GM12878 (cell line): Measurements from ENCODE around the gene NSA2. TPM values are rescaled to one million over a fixed set of nuclear protein-coding genes. Genes with fewer than 3 reads are reported as not detected.

Source experiments
- ATAC-seq: fragments of 200-7000 bp; cut with Tn5 transposase; 3 replicates; pipeline ENCODE4 v1.9.1; 2020; ENCODE audit warnings: mild to moderate bottlenecking, moderate library complexity
- BruUV-seq: library from RNA; stranded (reverse); fragments of 400-500 nt; replicated peaks from 2 replicates; lab custom pipeline; 2021; lab: Mats Ljungman, UMichigan
- CTCF ChIA-PET: fragments of 300-600 bp; sonication (Branson Sonifier 250); formaldehyde crosslinking; extraction: SDS; loops from one replicate; lab custom pipeline; 2021; ENCODE audit warnings: inconsistent platforms; lab: Yijun Ruan, JAX
- POLR2A ChIA-PET: fragments of 350-600 bp; formaldehyde crosslinking; extraction: SDS; loops from one replicate; lab custom pipeline; 2021; ENCODE audit warnings: inconsistent platforms; lab: Charles Lee
- RAD21 ChIA-PET: fragments of 300-600 bp; sonication (Branson Sonifier 250); formaldehyde crosslinking; loops from one replicate; lab custom pipeline; 2023; ENCODE audit warnings: antibody characterized with exemption; ENCODE audit not compliant: unreplicated experiment; lab: Charles Lee
- SMC1A ChIA-PET: fragments of 300-600 bp; sonication (Branson Sonifier 250); formaldehyde crosslinking; loops from one replicate; lab custom pipeline; 2023; ENCODE audit not compliant: unreplicated experiment, uncharacterized antibody; lab: Charles Lee
- DNase-seq: peaks from one replicate; pipeline ENCODE4 v3.0.0-alpha.2; 2011; ENCODE audit warnings: low read depth, low spot score
- FAIRE-seq: peaks from 3 replicates; lab custom pipeline; 2011; peaks lifted over from hg19 to GRCh38; lab: Jason Lieb, UNC
- H2AFZ ChIP-seq: 2 replicates; pipeline ENCODE4 v1.6.0; 2011; ENCODE audit warnings: low read depth, low read length, control low read depth; ENCODE audit not compliant: control insufficient read depth
- H3K27ac ChIP-seq: 2 replicates; pipeline ENCODE4 v1.5.1; 2011; ENCODE audit warnings: control low read depth; ENCODE audit not compliant: control insufficient read depth, insufficient read depth
- H3K27me3 ChIP-seq, 2 experiments: replicated peaks in 1 of 2; 2 replicates each; pipeline versions ENCODE4 v1.6.0 to v1.6.1; 2011; ENCODE audit warnings: low read length in 1 of 2; ENCODE audit not compliant: control insufficient read depth in 2 of 2, insufficient read depth in 2 of 2
- H3K36me3 ChIP-seq, 2 experiments: 2 replicates each; pipeline ENCODE4 v1.5.1; 2011; ENCODE audit warnings: low read length in 1 of 2; ENCODE audit not compliant: control insufficient read depth in 2 of 2, insufficient read depth in 2 of 2
- H3K4me1 ChIP-seq: 2 replicates; pipeline ENCODE4 v1.6.1; 2011; ENCODE audit warnings: mild to moderate bottlenecking, low read length, moderate library complexity, mixed read lengths; ENCODE audit not compliant: control insufficient read depth, insufficient read depth
- H3K4me2 ChIP-seq: 2 replicates; pipeline ENCODE4 v1.6.0; 2011; ENCODE audit warnings: control low read depth; ENCODE audit not compliant: control insufficient read depth, insufficient read depth
- H3K4me3 ChIP-seq: fragments of 200-600 bp; sonication (generic); 2 replicates; pipeline ENCODE4 v1.5.1; 2016
- H3K79me2 ChIP-seq: 2 replicates; pipeline ENCODE4 v1.6.0; 2011; ENCODE audit warnings: low read length; ENCODE audit not compliant: control insufficient read depth, insufficient read depth
- H3K9ac ChIP-seq: 2 replicates; pipeline ENCODE4 v1.8.0; 2011; ENCODE audit warnings: low read length, control low read depth, mixed read lengths; ENCODE audit not compliant: control insufficient read depth, insufficient read depth
- H3K9me3 ChIP-seq: replicated peaks from 3 replicates; pipeline ENCODE4 v1.5.1; 2011; ENCODE audit warnings: mild to moderate bottlenecking, low read length; ENCODE audit not compliant: control insufficient read depth, insufficient read depth
- H4K20me1 ChIP-seq: 2 replicates; pipeline ENCODE4 v1.6.0; 2011; ENCODE audit not compliant: control insufficient read depth, insufficient read depth
- BMI1 ChIP-seq: fragments of 450-650 bp; IDR thresholded peaks from 2 replicates; pipeline ENCODE4 v1.6.1; 2016; ENCODE audit warnings: mild to moderate bottlenecking, moderate library complexity, borderline replicate concordance
- E2F8 ChIP-seq: fragments of 450-650 bp; IDR thresholded peaks from 2 replicates; pipeline ENCODE4 v1.6.1; 2018; ENCODE audit warnings: mild to moderate bottlenecking, low read depth, moderate library complexity; ENCODE audit not compliant: partially characterized antibody
- GABPA ChIP-seq: IDR thresholded peaks from 2 replicates; pipeline ENCODE4 v1.6.1; 2014; ENCODE audit warnings: antibody characterized with exemption, low read depth, mild to moderate bottlenecking, inconsistent platforms
- HCFC1 ChIP-seq: fragments of 150-350 bp; IDR thresholded peaks from 2 replicates; pipeline ENCODE4 v1.6.1; 2014; ENCODE audit warnings: low read length
- HDGF ChIP-seq: fragments of 450-650 bp; IDR thresholded peaks from 2 replicates; pipeline ENCODE4 v1.6.1; 2016; ENCODE audit warnings: antibody characterized with exemption
- HSF1 ChIP-seq: fragments of 150-350 bp; IDR thresholded peaks from 2 replicates; pipeline ENCODE4 v1.6.1; 2014; ENCODE audit warnings: mild to moderate bottlenecking, low read depth, low read length
- MEF2B ChIP-seq: fragments of 450-650 bp; IDR thresholded peaks from 2 replicates; pipeline ENCODE4 v1.6.1; 2018; ENCODE audit warnings: mild to moderate bottlenecking, moderate library complexity; ENCODE audit not compliant: partially characterized antibody, poor library complexity, severe bottlenecking
- MLLT1 ChIP-seq: fragments of 450-650 bp; IDR thresholded peaks from 2 replicates; pipeline ENCODE4 v1.6.1; 2016; ENCODE audit warnings: mild to moderate bottlenecking
- MYB ChIP-seq: fragments of 150-350 bp; IDR thresholded peaks from 2 replicates; pipeline ENCODE4 v1.6.1; 2014; ENCODE audit warnings: mild to moderate bottlenecking, low read depth, low read length, borderline replicate concordance
- NR2C1 ChIP-seq: fragments of 450-650 bp; IDR thresholded peaks from 2 replicates; pipeline ENCODE4 v1.6.1; 2017; ENCODE audit warnings: antibody characterized with exemption, mild to moderate bottlenecking, moderate library complexity
- RUNX3 ChIP-seq: IDR thresholded peaks from 2 replicates; pipeline ENCODE4 v1.6.1; 2012; ENCODE audit warnings: low read length, inconsistent platforms
- SIN3A ChIP-seq: IDR thresholded peaks from 2 replicates; pipeline ENCODE4 v1.6.1; 2012; ENCODE audit warnings: low read depth, low read length, improper control_type of control experiment
- SPI1 ChIP-seq: IDR thresholded peaks from 2 replicates; pipeline ENCODE4 v1.6.1; 2011; ENCODE audit warnings: low read depth, mild to moderate bottlenecking, low read length, moderate library complexity, borderline replicate concordance; ENCODE audit not compliant: insufficient read depth
- STAT3 ChIP-seq: IDR thresholded peaks from 2 replicates; pipeline ENCODE4 v1.6.1; 2011; ENCODE audit warnings: low read depth, low read length, improper control_type of control experiment
- SUPT20H ChIP-seq: IDR thresholded peaks from 2 replicates; pipeline ENCODE4 v1.6.1; 2011; ENCODE audit warnings: low read depth, mild to moderate bottlenecking, low read length, moderate library complexity, borderline replicate concordance; ENCODE audit not compliant: control insufficient read depth
- ZNF217 ChIP-seq: fragments of 450-650 bp; IDR thresholded peaks from 2 replicates; pipeline ENCODE4 v1.6.1; 2017; ENCODE audit warnings: antibody characterized with exemption, mild to moderate bottlenecking
- WGBS: methylation state at CpG from one replicate; pipeline ENCODE4 v1.1.6; 2016; ENCODE audit warnings: low lambda C conversion rate; ENCODE audit not compliant: insufficient replicate concordance, insufficient coverage; ENCODE audit errors: missing lambda C conversion rate; 5-methylcytosine and 5-hydroxymethylcytosine counted together
- in situ Hi-C: fragments of 300-500 bp; cut with MboI; formaldehyde crosslinking; loops from 9 replicates; pipeline ENCODE4 v1.14.3; 2018; ENCODE audit warnings: mixed read lengths
- intact Hi-C: fragments of 100-400 bp; cut with micrococcal nuclease; formaldehyde crosslinking; loops from one replicate; pipeline ENCODE4 v1.14.2; 2022; ENCODE audit not compliant: unreplicated experiment
- polyA plus RNA-seq, 11 experiments: library from polyadenylated mRNA; depleted of rRNA in 4 of 11; unstranded in 6 of 11; stranded (reverse) in 5 of 11; fragments of >200 nt; fragmentation: Nextera tagmentation in 4 of 11; fragmentation: Illumina TruSeq in 1 of 11; extraction: Ambion mirVana in 4 of 11; extraction: Trizol in 1 of 11; gene quantifications; 1 replicate in 1 of 11; 2 replicates in 10 of 11; pipeline versions ENCODE4 v1.2.1 to v1.2.3, GENCODE V29; 2011 to 2016; ENCODE audit warnings: inconsistent platforms in 2 of 11, missing spikeins in 2 of 11, low read depth in 1 of 11
- total RNA-seq, 4 experiments: library from RNA; depleted of rRNA in 3 of 4; stranded (reverse); fragments of >200 nt in 3 of 4; fragmentation: Illumina TruSeq in 1 of 4; extraction: Trizol in 1 of 4; gene quantifications; 2 replicates each; pipeline versions ENCODE4 v1.2.1 to v1.2.3, GENCODE V29; 2013 to 2021

Gene NSA2
- total and polyA plus RNA-seq, 10 of the 15 experiments (the other 5 are each of a cell fraction or from before 2014, with no cell fraction given), result 77.8 to 317 (median 143) TPM

GRCh38 chr5:74736759-74737158 is 30.3 kb upstream of the NSA2 start (continued):
- no peak for TF ChIP-seq HDGF
- TF ChIP-seq MYB, result no peak
- TF ChIP-seq SIN3A, result no peak
- no peak for TF ChIP-seq MEF2B
- TF ChIP-seq HSF1, result no peak
- no peak for TF ChIP-seq STAT3
- TF ChIP-seq, all 136 proteins: peak for 0

GRCh38 chr5:74738406-74738805 is 28.6 kb upstream of the NSA2 start:
- Histone ChIP-seq H3K27me3 (no peaks in the 10 kb centered on the region), H3K4me3 (no peak overlapping the region), H3K27ac (no peak overlapping the region), H3K9me3 (no peaks in the 10 kb centered on the region), H2AFZ (no peak overlapping the region), H3K79me2 (no peaks in the 10 kb centered on the region), H3K4me1 (no peaks in the 10 kb centered on the region), H3K4me2 (no peak overlapping the region), H4K20me1 (no peaks in the 10 kb centered on the region), H3K36me3 (peaks cover under 1 to 16% of the 10 kb centered on the region in 2 experiments; a peak in 3 of 4 replicates), H3K9ac (no peak overlapping the region)
- ChIA-PET RAD21 (no interaction called here), POLR2A (interaction anchor here (0.8 kb wide), 1 partner anchor 17 kb away, joined by 3 read pairs; no protein-coding TSS in a partner anchor), SMC1A (interaction anchor here (1.8 kb wide), 1 partner anchor 21 kb away, joined by 4 read pairs; no protein-coding TSS in a partner anchor), CTCF (interaction anchor here (0.8 to 2.0 kb wide), 5 partner anchors 20 to 836 kb away, joined by 3 to 6 read pairs (median 3); partner anchors contain the start of genes GFM2 and NSA2)
- 97% methylated on average over 4 of the region's 4 CpGs for WGBS
- in situ Hi-C loops (no loop called here), intact Hi-C loops (no loop called here)
- no peak for ATAC-seq
- no peak for DNase-seq
- no peak for FAIRE-seq
- BruUV-seq, result no TSS peak
- TF ChIP-seq HCFC1 (no peak), BMI1 (no peak), GABPA (no peak), MLLT1 (no peak), ZNF217 (no peak), RUNX3 (no peak), SPI1 (no peak), NR2C1 (no peak), E2F8 (no peak), SUPT20H (no peak), MEF2B (no peak)
